NCI-H1092 treated with DMSO at 0.1 percent for 48 hours (cell line): ENCODE data around the gene PPP1R3C.

Source experiments
- DNase-seq: peaks from one replicate; lab custom pipeline; 2025; lab: John Stamatoyannopoulos, UW

Gene PPP1R3C

DNA sequence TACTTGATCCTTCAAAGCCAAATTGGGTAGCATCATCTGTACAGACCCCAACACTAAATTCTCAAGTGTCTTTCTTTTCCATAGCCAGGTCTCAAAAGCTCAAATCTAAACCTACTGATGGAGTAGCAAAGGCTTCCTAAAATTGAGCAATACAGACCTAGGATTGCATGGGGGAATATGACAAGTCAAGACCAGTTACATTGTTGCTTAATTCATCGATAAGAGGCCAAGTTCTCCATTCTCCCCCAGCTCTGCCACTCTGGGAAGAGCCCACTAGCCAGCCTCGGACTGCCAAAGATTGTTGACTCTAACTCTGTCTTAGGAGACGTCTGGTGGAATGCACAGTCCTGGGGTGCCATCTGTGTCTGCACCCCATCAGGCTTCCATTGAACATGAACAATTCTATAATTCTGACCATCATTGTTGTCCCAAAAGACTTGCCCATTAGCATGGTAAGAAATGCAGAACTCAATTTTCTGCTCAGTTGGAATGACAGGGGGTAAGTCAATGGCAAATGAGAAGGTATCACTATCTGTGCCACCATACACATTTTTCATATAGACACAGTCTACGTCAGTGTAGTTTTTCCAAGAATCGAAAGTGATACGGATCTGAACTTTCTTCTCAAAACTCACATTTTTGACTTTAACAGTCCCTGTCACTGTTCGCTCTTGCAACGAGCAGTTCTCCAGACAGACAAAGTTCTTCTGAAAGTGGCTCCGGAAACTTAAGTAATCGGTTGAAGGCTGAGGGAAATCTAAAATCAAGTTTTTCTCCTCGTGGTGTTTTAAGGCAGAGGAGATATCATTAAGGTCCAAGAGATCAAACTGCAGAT is 2.9 kb downstream of the PPP1R3C start:
- DNase-seq = no peak

DNA sequence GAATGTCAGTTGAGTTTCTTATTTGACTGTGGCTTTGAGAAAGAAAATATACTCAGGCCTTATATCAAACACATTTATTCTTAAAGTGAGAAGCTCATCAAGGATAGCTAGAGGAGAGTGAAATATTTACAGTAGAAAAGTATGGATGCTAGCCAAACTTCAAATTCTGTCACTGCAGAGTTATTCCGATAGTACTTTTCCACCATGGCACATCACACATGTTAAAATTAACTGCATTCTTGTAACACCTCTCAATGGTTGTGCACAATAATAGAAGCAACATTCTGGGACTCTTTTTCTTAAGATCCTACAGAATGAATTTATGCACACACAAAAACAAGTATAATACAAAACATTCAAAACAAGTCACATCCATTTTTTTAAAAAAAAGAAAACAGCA is 4.5 kb downstream of the PPP1R3C start:
- DNase-seq = no peak

DNA sequence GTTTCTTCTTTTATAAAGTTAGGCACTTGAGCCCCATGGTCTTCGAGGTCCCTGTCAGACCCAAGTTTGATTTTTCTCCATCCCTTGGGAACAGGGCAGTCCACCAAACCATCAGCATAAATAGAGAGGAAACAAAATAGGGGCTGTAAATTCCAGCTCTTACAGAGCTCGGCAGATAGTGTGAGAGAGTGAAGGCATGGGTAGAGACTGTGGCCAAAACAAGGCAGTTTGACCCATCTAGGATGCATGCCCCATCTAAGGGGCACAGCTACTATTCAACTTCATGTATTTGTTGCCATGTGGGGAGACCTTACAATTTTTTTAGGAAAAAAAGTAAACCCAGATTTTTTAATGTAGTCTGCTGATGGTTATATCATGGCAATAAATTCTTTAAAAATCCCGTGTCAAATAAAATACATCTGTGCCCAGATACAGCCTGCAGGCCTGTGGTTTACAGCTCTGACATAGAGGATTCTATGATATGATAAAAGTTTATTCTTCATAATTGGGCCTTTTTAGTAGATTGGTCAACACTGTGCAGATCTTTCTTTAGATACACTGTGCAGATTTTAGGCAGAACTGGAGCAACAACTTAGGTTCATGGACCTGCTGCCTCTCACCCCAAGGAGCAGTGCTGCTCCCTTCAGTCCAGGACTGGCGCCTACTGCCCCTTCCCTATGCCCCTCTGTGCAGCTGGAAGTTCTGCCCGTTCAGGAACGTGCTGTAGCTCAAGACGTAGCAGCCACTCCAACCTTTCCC is 5.3 kb downstream of the PPP1R3C start:
- no peak for DNase-seq

DNA sequence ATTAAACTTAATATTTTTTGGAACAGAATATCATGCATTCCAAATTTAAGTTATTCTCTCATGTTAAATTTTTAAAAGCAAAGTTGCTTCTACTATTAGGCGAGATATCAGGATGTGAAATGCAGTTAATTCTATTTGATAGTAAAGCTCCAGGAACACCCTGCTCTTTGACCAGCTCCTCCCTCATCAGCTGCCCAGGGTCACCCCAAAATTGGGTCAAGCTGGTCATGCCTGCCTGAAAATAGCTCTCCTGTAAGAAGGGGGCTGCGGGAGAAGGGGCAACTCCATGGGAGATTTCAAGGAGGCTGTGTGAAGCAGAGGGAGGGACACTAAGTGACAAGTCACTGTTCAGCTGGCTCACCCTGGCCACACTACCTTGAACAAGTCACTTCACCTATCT is 5.9 kb downstream of the PPP1R3C start:
- no peak for DNase-seq

DNA sequence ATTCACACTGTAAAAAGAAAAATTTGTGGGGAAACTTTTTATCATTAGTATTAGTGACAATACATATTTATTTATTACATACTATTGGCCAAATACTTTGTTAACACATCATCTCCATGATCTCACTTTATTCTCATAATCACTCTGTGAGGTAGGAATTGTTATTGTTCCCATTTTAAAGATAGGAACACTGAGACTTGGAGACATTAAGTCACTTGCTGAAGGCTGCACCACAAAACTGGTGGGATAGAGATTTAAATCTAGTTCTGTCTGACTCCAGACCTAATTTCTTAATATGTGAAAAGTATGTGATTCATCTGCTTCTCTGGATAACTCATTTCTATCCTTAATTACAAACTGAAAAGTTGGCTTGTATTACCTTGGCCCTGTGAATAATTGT is 8.2 kb downstream of the PPP1R3C start:
- DNase-seq = no peak

DNA sequence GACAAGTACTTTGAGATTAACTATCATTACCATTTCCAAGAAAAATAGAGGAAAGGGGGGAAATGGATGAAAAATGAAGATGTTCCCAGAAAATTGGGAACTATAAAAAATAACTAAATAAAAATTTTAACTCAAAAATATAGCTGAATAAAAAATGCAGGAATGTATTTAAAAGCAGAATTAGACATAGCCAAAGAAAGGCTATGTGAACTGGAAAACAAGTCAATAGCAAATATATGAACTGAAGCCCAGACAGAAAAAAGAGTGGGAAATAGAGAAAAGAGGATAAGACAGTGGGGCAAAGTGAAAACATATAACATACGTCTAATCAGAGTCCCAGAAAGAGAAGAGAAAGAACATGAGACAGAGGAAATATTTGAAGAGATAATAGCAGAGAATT is 10.3 kb downstream of the PPP1R3C start:
- DNase-seq = no peak

DNA sequence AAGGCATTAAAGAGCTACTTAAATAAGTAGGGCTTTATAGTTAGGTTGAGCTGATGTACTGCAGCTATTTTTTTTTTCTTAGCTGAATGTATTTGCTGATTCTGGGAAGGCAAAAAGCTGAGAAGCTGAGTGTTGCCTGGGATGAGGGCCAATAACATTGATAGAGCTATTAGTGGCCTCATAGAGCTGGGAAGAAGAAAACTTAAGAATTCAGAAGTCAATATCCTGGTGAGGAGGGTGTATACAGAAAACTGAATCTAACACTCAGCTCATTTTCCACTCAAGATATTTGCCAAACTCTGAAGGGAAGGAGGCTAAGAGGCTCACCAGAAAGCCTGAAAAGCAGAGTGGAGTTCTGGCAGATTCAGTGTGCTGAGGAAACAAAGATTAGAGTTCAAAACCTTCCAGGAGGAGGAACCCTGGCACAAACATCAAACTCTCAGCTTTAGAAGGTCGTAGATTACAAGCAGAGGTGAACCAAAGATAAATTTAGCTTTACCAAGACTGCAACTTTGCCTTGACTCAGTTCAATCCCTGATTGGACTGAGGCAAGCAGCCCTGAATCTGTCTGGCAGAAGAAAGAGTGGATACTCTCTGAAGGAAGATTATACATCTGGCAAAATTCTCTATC is 11.3 kb downstream of the PPP1R3C start:
- no peak for DNase-seq

DNA sequence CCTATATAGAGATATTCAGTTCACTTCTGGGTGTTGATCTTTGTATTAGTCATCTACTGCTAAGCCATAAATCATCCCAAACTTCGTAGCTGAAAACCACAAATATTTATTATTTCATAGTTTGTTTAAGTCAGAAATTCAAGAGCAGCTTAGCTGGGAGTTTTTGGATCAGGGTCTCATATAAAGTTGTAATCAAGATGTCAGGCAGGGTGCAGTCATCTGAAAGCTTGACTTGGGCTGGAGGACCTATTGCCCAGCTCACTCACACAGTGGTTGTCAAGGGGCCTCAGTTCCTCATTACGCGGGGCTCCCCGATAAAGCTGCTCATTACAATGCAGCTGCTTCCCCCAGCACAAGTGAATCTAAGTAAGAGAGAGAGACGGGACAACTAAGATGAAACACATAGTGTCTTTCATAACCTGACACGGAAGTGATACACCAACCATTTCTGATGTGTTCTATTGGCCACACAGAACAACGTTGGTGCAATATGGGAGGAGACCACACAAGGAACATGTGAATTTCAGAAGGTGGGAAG is 15.7 kb downstream of the PPP1R3C start:
- no peak for DNase-seq

DNA sequence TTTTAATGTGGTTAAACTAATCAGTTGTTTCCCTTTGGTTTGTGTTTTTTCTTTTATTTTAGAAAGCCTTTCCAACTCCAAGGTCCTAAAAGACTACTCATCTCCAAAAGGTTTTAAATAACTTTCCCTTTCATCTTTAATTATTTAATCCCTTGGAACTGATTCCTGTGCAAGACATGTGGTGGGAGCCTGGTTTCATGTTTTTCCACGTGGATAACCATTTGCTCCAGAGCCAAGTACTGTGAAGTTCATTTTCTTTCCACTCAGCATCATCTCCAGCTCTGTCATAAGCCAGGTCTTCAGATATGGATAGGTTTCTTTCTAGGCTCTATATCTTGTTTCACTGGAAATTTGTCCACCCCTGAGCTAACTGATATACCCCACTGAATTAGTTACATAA is 16.7 kb downstream of the PPP1R3C start:
- DNase-seq = no peak

DNA sequence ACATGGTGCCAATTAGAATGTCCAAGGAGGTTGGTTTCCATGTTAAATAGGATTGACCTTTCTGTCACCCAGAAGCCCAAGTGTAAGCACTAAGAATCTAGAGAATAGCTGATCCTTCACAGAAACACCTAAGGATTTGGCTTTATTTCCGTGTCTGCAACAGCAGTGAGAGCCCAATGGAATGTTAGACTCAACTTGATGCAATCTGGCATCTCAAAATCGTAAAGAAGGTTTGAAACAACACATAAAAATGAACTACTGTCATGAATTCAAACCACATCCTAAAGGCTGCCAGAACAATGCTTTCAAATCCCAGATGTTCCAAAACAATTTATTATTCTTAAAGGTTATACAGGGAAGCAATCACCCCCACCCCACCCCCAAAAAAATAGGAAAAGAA is 18.6 kb downstream of the PPP1R3C start:
- DNase-seq = no peak

DNA sequence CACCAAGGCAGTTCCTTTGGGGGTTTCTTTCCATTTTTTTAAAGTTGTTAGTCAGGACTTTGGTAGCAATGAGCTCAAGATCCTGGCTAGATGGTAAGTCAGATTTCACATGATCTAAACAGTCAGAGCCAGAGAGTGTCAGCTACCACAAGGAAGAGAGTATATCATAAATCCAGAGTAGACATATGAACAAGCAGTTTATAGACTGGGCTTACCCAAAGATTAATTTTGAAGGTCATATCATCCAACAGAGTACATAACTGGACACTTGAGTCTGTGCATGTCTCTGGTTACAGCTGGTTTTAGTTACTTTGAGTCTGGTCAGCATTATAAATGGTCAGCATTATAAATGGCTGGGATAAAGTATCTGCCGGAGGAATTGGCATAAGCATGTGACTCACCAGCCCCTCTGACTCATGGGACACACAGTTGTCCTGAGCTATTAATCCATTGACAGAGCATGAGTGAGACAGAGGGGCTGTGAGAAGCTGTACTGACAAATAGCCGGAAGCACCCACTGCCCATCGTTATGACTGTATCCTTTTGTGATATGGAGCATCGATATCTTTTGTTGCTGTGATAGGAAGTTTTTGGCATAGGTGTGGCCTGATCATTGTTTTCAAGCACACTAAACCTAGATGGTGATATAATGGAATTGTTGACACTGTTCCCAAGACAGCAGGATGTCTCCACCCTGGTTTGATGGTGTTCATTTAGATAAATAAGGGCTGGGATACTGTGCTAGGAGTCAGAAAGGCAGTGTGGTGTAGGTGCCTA is 19.3 kb downstream of the PPP1R3C start:
- no peak for DNase-seq

DNA sequence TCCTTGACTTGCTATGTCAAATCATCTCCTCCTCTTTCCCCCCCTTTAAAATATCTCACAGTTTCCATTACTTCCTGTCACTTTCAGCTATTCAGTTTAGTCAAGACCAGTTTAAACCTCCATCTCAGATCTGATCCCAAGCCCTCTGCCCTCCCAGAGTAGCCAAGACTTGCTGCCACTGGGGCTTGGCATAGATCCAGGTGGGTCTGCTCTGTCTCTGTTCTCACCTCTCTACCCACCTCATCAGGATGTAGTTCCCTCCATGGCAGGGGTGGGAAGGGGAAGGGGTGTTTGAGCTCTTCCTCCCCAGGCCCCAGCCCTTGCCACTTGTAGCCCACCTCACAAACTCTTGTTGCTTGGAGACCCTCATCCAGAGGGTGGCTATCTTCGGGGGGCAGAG is 22.0 kb downstream of the PPP1R3C start:
- DNase-seq = no peak

DNA sequence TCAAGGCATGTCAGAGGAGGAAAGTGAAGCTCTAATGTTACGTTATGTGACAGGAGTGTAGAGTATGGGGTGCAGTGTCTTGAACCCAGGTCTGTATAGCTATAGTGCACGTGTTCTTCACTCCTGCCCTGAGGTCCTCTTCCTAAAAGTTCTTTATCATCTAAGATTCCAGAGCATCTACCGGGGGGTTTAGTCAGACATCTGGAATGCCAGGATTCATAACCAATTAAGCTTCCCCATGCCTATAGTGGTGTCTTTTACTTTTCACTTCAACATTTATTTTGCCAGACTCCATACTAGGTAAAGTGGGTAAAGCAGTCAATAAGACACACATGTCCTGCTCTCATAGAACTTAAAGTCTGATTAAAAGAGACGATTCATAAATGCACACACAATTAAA is 22.4 kb downstream of the PPP1R3C start:
- DNase-seq = no peak

DNA sequence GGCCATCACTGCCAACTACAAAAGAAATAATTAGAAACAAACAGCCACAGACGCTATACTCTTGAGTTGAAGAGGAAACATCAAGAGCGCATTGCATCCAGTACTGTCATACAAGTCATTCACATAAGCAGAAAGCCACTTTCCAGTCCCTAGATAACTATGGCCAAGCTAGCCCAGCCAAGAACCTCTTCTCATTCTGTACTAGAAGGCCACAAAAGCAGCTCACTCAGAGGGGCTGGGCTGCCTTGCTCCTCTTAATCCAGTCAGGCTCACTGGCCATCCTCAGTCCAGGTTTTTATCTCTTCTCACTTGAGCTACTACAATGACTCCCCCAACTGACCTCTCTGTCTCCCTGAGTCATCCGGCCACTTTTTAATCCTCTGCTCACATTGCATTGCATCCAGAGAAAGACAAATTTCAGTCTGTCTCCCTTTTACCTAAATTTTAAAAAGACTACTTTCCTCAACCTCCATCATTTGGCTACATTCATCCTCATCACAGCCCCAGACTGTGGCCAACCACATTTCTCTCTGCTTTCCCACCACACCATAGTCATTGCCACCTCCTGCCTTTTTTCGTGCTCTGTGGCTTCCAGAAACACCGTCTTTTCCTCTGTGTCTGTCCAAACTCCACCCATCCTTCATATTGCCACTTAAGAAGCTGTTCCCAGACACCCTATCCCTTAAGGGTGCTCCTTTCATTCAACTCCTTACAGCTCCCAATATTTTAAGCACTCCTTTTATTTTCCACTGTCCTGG is 25.0 kb downstream of the PPP1R3C start:
- peak; percentile 2 for DNase-seq

DNA sequence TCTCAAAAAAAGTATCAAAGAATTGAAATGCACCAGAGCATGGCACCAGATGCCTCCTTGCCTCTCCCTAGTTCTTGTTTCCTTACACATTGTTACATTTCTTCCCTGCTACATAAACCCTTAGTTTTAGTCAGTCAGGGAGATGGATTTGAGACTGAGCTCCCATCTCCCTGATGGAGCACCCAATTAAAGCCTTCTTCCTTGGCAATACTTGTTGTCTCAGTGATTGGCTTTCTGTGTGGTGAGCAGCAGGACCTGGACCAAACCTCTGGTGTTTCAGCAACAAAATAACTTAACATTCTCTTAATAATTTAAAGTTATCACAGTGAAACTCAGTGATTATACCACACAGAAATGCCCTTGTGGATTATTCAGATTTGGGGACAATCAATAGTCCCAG is 26.9 kb downstream of the PPP1R3C start:
- DNase-seq = no peak

DNA sequence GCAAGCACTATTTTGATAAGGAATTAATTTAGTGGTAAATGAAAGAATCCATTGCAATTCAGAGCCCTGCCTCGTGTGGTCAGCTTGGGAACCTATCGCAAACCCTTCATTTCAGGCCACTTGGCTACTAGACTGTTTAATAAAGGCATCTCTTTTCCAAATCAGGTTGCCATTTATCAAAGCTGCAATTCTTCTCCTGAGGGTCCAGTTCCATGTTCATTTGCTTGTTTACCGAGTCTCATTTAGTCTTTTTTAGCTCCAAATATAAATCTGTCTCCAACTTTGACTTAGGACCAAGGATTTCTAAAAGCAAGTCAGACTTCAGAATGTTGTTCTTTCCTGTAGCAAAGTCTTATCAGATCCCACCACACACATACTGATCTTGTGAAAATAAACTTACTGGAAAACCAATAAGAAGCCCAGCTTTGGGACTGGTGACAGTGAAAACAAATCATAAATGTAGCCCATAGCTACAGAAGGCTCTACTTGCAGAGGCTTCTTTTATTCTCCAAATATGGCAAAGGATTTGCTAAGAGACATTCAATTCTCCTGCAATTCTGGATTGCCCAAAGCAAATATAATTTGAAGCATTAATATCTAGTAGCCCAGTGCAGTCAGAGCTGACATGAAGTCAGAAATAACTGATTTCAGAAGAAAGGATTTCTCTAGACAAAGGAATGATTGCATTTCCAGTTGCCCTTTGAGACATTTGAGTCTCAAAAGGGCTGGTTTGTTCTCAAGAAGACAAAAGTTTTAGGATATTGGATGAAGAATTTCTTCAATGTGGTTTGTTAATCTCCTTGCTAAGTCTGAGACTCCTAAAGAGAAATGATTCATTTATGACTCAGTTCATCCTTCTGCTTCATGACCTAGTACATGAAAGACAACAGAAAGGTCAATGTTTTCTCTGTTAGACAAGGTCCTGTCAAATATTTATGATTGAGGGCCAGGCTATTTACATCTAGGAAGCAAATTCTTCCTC is 28.0 kb downstream of the PPP1R3C start:
- no peak for DNase-seq

DNA sequence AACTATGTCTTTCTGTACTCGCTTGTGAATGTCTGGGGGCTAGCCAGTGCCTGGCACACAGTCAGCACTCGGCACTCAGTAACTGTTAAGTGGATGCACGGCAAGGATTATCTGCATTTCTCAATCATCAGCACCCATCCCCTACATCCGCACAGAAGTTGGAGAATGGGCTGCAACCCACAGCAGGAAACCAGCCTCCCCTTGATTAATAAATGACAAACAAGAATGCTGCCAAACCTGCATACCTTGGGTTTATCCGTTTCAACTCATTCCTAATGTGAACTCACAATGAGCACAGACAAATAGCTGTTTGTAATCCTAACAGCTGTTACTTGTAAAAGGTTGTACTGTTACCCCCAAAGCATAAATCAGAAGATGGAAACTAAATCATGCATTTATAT is 28.9 kb downstream of the PPP1R3C start:
- DNase-seq = no peak

DNA sequence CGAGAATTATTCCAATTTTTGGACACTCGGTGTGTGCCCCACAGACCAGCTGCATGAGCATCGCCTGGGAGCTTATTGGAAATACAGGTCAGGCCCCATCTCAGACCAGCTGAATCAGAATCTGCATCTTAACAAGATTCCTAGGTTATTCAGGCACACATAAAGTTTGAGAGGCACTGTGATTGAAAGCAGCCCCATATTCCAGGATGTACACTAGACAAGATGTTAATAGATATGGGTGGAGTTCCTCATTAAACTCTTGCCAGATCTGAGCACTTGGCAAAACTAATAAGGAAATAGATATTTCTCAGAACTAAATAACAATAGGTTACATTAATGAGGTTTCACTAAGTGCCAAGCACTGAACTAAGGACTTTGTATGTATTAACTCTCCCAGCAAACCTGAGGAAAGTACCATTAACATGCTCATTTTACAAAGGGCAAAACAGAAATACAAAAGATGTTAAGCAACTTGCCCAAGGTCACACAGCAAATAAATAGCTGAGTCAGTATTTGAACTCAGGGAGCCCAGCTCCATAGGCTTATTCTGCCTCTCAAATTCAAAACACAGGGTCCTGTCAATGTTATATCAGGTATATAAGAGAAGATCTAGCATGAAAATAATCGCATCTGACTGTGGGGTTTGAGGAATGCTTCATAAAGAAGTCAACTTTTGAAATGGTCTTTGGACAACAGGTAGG is 29.9 kb downstream of the PPP1R3C start:
- DNase-seq = no peak

DNA sequence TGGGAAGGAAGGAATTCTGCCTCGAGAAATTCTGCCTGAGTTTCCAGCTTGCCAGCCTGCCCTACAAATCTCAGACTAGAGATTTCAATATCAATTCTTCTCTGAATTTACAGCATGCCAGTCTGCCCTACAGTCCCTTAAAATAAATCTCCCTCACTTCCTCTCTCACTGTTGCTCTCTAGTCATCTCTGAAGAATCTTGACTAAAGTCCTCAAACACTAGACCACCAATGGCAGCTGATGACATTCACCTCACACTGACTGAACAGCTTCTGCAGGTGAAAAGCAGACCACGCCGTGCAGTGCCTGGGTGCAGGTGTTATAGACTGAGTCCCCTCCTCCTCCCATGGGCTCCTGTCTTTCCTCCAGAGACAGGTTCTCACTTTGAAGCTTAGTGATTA is 30.4 kb downstream of the PPP1R3C start:
- DNase-seq = no peak
